CD1c-positive myeloid dendritic cell (primary cell): ENCODE measurements around the gene PTH.
A peak's percentile ranks its signal among the peaks of the same experiment; 100 is the strongest.

Experiments used
- DNase-seq: peaks from one replicate; pipeline ENCODE4 v3.0.0-alpha.2; 2016; ENCODE audit errors: extremely low spot score

PTH gene

DNA sequence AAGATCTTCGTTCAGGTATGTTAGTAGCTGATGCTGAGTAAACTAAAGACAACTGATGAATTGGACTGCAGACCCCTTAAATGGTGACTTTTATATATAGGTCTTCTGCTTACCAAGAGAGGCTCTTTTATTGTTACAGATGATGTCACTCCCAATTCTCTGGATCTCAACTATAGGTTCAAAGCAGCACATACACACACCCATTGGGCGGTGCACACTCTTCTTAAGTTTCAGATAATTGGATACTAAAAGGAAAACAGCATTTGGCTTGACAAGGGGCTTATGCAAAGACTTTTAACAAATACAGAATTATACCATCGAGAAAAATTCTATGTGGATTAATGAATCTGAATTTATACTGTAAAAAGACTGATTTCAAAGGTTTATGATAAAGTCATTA is at the start of gene PTH:
Gene PTH, minus strand, starts transcription at position 69 of the 400 bp plus-strand sequence. CDS start 3,142 bp downstream, outside the sequence.
- no peak for DNase-seq

DNA sequence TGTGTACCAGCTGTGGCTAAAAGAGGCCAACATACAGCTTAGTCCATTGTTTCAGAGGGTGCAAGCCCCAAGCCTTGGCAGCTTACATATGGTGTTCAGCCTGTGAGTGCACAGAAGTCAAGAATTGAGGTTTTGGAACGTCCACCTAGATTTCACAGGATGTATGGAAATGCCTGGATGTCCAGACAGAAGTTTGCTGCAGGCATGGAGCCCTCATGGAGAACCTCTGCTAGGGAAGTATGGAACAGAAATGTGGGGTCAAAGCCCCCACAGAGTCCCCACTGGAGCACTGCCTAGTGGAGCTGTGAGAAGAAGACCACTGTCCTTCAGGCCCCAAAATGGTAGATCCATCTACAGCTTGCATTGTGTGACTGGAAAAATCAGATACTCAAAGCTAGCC is 42.2 kb upstream of the PTH start:
- DNase-seq, result no peak

DNA sequence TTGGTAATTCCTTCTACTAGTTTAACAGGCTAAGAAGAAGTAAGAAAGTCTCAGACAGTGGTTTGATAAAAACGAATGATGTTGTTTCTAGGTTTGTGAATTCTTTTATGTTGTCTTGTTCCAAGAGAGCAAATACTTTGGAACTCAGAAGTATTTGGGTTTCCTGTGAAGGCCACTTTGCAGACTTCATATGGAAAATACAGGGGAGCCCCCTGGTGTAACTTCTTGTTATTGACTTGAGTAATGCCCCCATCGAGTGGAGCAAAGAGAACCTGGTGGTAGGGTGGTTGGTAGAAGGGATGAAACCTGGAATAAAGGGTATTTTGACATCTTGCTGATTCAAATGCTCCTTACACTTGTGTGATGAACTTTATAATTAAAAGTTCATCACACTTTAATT is 40.0 kb upstream of the PTH start:
- no peak for DNase-seq

DNA sequence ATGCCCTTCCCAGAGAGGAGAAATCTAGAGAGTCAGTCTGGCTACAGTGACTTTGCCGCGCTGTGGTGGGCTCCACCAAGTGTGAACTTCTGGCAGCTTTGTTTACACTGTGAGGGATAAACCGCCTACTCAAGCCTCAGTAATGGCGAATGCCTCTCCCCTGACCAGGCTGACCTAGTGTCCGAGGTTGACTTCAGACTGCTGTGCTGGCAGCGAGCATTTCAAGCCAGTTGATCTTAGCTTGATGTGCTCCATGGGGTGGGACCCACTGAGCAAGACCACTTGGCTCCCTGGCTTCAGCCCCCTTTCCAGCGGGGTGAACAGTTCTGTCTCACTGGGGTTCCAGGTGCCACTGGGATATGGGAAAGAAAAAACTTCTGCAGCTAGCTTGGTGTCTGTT is 38.6 kb upstream of the PTH start:
- DNase-seq, result no peak

DNA sequence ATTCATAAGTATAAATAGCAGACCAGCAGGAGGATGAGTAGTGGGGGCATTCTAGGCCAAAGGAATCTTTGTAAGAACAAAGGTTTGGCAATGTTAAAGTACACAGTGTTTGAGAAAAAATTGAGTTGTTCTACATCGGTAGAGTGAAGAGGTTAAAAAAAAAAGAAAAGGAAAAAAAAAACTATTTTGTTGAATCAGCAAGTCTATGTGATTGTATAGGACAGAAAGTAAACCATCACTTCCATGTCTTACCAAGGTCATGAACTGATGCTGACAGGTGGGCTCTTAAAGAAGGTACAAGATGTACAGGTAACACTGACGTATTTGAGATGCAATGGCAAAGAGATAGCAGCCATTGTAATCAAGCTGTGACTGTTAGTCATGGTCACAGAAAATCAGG is 29.5 kb upstream of the PTH start:
- DNase-seq, result no peak

DNA sequence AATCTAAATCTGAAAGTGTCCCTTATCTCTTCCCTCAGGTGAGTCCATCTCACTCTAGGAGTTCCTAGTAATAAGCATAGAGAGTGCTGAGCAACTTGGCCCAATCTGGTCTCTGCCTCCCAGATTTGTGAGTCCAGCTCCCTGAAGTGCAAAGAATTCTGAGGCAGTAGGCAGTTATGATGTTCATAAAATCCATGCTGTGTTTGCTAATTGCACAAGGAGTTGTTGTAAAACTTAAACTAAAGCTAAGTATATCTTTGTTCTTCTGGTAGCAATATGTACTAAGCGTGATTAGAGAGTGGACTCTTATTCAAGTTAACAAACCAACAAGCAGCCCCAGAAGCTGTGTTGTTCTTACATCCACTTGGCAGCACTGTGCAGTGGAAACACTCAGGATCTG is 7.6 kb upstream of the PTH start:
- DNase-seq, result no peak

DNA sequence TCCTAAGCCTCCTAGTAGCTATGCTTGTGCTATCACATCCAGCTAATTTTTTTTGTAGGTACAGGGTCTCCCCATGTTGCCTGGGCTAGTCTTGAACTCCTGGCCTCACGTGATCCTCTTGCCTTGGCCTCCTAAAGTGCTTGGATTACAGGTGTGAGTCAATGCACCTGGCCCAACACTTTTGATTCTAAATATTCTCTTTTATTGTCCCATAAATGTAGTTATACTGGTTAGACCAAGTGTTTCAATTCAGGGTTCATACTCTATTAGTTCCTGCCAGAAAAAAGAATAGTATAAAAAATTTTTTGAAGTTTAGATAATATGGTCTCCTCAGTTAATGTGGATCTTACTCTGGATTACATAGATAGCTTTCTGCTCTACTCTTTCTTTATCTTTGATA is 6.7 kb upstream of the PTH start:
- DNase-seq, result no peak

DNA sequence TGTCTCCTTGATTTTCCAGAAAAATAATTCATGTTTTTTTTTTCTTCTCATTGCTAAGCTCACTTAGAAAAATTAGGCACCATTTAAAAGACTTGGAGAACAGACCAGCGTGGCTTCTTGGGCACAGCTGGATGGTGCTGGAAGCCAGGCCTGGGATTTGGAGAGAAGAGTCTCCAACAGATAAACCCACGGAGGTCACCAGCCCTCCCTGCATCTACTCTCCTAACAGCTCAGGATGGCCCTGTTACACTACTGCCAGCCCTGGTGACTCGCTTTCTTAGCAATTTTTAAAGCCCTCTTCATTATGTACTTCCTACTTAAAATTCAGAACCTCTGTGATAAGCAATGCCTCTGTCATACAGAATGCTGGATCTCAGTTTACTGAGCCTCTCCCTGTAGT is 1.7 kb downstream of the PTH start:
- DNase-seq, result no peak

DNA sequence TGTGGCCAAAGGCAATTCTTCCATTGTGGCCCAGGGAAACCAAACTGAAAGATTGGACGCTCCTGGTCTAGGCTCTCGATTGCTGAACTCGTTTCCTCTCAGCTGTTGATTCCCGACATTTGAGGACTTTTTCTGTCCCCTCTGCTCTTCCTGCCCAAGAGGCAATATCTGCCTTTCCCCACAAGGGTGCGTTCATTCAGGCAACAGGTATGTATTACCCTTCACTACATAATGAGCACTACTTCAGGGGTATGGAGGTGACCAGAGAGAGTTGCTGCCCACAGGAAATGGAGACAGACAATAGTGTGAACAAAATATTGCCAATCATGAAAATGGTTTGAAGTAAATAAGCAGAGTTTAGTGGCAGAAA is 8.2 kb downstream of the PTH start:
- DNase-seq, result no peak

DNA sequence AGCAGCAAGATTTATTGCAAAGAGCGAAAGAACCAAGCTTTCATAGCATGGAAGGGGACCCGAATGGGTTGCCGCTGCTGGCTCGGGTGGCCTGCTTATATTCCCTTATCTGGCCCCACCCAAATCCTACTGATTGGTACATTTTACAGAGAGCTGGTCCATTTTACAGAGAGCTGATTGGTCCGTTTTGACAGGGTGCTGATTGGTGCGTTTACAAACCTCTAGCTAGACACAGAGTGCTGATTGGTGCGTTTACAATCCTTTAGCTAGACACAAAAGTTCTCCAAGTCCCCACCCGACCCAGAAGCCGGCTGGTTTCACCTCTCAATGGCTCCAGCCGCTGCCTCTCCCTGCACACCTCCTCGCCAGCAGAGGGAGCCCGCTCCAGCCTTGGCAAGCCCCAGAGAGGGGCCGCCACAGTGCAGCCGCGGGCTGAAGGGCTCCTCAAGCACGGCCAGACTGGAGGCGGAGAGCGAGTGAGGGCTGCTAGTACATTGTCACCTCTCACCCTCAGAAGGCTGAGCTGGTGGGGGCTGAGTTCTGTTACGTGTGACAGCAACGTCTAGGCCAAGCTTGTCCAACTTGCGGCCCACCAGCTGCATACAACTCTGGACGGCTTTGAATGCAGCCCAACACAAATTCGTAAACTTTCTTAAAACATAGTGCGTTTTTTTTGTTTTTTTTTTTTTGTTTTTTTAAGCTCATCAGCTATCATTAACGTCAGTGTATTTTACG is 8.7 kb downstream of the PTH start:
- peak; percentile 55 for DNase-seq

DNA sequence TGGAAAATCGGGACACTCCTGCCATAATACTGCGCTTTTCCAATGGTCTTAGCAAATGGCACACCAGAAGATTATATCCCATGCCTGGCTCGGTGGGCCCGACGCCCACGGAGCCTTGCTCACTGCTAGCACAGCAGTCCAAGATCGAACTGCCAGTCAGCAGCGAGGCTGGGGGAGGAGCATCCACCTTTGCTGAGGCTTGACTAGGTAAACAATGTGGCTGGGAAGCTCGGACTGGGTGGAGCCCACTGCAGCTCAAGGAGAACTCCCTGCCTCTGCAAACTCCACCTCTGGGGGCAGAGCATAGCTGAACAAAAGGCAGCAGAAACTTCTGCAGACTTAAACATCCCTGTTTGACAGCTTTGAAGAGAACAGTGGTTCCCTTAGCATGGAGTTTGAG is 15.6 kb downstream of the PTH start:
- DNase-seq, result no peak

DNA sequence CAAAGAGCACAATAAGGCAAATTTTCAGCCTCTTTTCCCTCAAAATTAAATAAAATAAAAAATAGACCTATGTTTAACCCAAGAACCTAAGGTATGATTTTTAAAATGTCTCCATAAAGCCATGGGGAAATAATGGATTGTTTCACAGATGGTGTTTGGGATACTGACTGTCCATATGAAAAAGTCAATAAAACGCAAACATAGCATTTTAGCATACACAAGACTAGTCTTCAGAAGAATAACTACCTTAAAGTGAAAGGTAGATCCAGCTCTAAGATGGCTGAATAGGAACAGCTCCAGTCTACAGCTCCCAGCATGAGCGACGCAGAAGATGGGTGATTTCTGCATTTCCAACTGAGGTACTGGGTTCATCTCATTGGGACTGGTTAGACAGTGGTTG is 16.1 kb downstream of the PTH start:
- DNase-seq, result no peak

DNA sequence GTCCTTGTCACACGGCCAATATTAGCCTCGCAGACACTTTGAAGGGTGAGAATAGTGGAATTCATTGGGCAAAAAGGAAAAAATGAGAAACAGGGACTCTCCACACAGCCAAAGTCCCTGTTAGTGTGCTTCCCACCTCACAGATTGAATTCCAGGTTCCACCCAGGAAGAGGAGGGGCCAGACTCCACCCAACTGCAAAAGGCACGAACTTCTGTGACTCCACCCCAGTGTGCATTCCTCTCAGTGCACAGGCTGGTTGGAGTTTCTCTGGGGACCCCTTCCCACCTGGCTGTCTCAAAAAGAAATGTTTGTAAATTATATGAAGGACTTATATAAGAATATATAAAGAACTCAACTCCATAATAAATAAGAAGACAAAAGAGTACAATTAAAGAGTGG is 20.7 kb downstream of the PTH start:
- DNase-seq, result no peak

DNA sequence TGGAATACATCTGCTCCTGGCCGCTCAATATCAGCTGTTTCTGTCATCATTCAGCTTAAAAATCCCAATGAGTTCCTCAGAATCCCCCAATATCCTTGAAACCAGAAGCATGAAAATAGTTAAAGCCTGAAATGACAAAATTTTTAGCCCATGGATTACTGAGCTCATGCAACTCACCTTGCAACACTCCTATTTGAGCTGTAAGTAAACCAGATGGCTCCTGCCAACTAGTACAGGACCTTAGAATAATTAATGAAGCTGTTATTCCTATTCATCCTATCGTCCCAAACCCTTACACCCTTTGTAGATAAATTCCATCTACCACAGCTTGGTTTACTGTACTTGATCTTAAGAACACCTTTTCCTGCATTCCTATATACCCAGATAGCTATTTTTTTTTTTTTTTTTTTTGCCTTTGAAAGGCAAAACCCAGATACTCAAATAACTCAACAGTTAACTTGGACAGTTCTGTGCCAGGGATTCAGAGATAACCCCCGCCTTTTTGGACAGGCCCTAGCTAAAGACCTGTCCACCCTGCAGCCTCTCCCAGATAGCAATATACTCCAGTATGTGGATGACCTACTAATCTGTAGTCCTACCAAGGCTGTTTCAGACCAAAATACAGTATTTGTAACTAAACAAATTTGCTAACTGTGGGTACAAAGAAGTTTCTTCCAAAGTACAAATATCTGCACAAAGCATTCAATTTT is 22.6 kb downstream of the PTH start:
- DNase-seq, result no peak

DNA sequence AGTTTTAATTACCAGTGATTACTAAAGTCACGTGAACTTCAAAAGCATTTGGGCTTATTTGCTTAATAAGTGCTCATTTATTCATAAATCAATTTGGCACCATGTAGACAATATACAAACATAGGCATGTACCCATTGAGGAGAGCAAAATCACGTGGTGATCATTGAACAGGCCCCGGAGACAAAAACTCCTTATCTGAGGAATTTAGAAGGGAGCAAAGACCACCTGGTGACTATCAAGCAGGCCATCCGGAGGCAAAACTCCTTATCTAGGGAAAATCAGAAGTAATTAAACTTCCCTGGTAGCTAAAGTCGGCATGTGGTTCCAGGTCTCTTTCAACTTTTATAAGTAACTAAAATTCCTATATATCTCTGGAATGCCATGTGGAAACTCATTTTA is 27.0 kb downstream of the PTH start:
- DNase-seq, result no peak

DNA sequence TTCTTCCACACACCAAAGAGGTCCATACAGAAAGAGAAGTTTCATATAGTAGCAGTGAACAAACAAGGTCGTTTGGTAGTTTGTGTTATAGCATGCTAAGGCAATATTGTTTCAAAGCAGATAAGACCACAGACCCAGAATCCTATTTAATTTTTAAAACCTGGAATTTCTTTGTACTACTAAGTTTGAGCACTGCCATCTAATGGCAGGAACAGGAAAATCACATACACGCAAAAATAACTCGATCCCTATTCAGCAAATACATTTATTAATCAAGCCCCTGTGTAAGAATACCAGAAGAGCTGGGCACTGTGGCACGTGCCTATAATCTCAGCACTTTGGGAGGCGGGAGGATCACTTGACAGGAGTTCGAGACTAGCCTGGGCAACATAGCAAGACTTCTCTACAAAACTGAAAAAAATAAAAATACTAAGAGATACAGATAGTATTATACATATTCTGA is 29.9 kb downstream of the PTH start:
- peak; percentile 40 for DNase-seq

DNA sequence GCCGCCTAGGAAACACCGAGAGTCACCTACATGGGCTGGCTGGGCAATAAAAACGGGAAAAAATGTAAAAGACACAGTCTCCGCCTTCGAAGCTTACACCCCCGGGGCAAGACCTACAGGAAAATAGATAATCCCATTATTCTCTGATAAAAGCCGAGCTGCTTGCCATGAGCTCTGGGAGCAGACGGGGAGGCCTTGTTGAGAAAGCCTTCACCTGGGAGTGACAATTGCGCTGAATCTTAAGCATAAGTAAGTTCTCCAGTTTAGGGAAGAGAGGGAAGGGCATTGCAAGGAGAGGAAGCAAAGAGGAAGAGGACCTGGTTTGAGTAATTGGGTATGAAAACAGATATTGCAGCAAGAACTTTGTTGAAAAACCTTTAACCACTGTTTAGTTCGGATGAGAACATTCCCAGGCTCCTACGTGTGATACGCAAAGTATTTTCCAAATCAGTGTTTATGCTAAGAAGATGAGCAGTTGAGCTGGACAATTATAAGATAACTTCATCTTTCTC is 32.0 kb downstream of the PTH start:
- peak; percentile 32 for DNase-seq

DNA sequence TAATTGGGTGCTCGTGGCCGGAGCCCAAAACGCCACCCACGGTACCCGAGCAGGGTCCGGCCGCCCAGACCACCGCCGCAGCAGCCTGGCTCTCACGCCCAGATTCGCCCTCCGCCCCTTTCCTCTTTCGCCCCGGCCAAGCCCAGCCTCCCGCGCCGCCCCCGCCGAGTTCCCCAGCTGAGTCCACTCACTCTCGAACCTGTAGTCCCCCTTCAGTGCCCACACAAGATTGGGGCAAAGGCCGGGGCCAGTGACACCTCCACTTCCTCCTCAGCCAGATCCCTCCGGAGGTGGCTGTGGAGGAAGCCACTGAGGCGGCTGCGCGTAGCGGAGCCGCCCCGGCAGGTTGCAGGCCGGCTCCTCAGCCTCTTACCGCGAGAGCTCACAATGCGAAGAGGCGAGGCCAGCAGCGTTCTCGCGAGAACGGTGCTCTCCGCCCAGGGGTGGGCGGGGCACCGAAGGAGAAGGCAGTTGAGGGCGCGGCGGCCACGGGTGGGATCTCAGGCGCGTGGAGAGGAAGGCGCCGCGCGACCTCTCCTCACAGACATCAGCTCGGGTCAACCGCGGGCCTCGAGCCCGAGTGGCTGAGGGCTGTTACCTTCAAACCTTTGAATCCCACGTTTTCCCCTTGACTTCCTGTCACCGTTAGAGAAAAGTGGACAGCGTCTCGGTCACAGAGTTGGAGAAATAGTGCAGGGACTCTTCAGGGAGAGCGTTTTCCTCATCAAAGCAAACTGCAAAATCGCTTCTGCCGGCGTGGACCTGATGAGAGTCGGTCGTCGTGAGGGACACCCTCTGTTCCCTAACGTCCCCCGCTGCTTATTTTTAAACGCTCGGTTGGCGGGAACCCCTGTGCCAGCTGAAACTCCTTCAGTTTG is 32.7 kb downstream of the PTH start, which contains the start of gene BTBD10:
Gene BTBD10, minus strand, starts transcription at position 322 of the 878 bp plus-strand sequence. CDS start 18,098 bp downstream, outside the sequence.
- peak; percentile 99 for DNase-seq

DNA sequence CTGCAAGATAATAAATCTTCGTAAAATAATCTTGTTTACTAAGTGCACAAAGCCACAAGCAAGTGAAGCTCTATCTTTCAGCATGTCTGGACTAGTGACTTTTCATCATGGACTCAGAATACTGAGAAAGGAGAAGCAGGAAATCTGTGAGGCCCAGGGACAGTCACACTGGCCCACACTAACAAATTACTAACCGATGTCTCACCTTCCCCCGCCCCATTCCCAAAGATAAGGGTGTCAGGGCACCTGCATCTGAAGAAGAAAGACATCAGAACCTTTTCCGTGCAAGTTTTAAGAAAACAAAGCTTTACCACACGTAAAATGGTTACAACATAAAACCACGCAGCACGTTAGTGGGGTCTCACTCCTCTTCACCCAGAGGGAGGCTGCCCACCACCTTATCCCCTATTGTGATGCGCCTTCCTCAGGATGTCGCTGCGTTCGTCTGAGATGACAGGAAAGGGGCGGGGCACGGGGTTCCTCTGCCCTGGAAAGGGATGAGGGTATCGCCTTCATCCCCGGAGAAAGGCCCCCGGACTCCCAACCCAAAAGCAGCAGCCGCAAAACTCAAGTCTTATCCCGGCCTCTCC is 33.4 kb downstream of the PTH start:
- peak; percentile 67 for DNase-seq

DNA sequence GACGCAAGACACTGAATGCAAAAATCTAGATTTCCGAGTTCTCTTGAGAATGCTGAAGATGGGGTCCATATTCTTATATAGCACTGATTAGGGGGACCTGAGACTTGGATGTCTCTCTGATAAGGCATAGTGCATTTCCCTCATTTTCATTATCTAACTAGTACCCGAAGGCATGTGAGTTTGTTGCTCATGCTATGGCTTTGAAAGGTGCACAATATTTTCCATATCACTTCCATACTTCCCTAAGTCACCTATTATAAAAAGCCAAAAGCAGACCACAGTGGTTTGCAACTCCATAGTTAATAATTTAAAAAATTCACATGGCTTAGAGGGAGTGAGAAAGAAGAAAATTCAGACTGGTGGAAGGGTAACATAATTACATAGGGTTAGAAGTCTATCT is 34.5 kb downstream of the PTH start:
- no peak for DNase-seq

DNA sequence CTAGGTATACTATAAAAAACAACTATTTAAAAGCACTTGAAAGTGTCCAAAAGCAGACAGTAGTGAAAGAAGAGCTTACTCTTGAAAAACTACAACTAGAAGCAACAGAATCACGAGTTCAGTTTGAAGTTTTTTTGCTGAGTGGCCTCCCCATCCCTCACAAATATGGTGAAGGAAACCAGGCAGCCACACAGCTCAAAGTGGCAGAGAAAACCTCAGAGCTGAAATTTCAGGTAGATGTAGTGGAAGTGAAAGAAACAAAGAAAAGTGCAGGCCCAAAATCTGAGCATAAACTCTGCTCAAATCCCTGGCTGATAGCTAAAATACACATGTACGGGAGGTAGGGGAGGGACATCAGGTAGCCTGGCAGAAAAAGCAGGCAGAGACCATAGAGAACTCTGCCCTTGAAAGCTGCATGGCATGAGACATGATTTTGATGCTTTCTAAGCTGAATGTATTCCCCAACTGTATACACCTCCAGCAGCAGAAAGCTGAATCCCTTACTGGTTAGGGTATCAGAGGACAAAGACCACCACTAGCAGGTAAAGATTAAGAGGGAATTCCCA is 44.9 kb downstream of the PTH start:
- DNase-seq, result no peak
